Right cardiac atrium (tissue), 5 donors: ENCODE results near the gene CHIA. TPM values are rescaled to one million over a fixed set of nuclear protein-coding genes. Genes with fewer than 3 reads are reported as not detected.

Source experiments
- ATAC-seq, 2 donors: fragments of 200-7000 bp; cut with Tn5 transposase; one replicate each; pipeline versions ENCODE4 v1.8.0 to v1.9.1; 2020; ENCODE audit warnings: moderate library complexity in 2 of 2, mild to moderate bottlenecking in 1 of 2
- DNase-seq, 3 donors: peaks; one replicate each; pipeline ENCODE4 v3.0.0-alpha.2; 2020
- H3K27ac ChIP-seq: one replicate; pipeline ENCODE4 v1.5.1; 2013; ENCODE audit warnings: mild to moderate bottlenecking, low read length, control low read depth, moderate library complexity
- H3K27me3 ChIP-seq: one replicate; pipeline ENCODE4 v1.6.1; 2013; ENCODE audit not compliant: control insufficient read depth, insufficient read depth
- H3K4me1 ChIP-seq: one replicate; pipeline ENCODE4 v1.6.1; 2013; ENCODE audit warnings: low read length; ENCODE audit not compliant: control insufficient read depth, insufficient read depth
- H3K4me3 ChIP-seq: one replicate; pipeline ENCODE4 v1.5.1; 2013; ENCODE audit warnings: low read length, control low read depth
- H3K9me3 ChIP-seq: one replicate; pipeline ENCODE4 v1.6.1; 2013; ENCODE audit warnings: low read length; ENCODE audit not compliant: control insufficient read depth
- WGBS: extraction: QIAGEN DNeasy Blood & Tissue Kit; methylation state at CpG from one replicate; pipeline ENCODE4 v1.1.7; 2013; 5-methylcytosine and 5-hydroxymethylcytosine counted together
- intact Hi-C, 4 donors: fragments of 100-400 bp; cut with DNase I; formaldehyde crosslinking; loops; one replicate each; pipeline versions ENCODE4 v1.11.0 to v1.14.0; 2022 to 2023
- polyA plus RNA-seq: library from polyadenylated mRNA; stranded (reverse); fragments of 200-250 nt; gene quantifications from one replicate; pipeline ENCODE4 v1.2.3, GENCODE V29; 2013
- total RNA-seq, 4 donors: library from RNA; stranded (reverse); fragmentation: NEBNext Ultra II Directional; extraction: Animal tissue kit (Norgen Biotek cat#: 25700); gene quantifications; one replicate each; pipeline ENCODE4 v1.2.1, GENCODE V29; 2021
- donor health status: healthy with polysubstance abuse.
- donor health status: DM: no; HTN: yes; CAD: no.
- donor health status: DM: no; HTN: no; CAD: no.
- donor health status: DM: no; HTN: yes; CAD: no; lungs with severe emphysema.
- donor health status: DM: yes; HTN: yes; CAD: no.

The CHIA gene
- total and polyA plus RNA-seq, 5 donors: 0.09 TPM; not detected in 4

GRCh38 chr1:111364690-111365089, 74.0 kb downstream of the CHIA start:
- Histone ChIP-seq H3K9me3 (no peaks in the 10 kb centered on the region), H3K4me3 (no peak overlapping the region), H3K27ac (no peak overlapping the region), H3K4me1 (no peaks in the 10 kb centered on the region), H3K27me3 (no peaks in the 10 kb centered on the region)
- no peak for ATAC-seq
- 35% methylated on average over 4 of the region's 4 CpGs for WGBS
- DNase-seq: no peak
- intact Hi-C loops: no loop called here

- intact Hi-C loops: no loop called here
- H3K4me1 ChIP-seq: no peaks in the 10 kb centered on the region
- H3K9me3 ChIP-seq: no peaks in the 10 kb centered on the region
- no peak overlapping the region for H3K4me3 ChIP-seq
- DNase-seq: no peak
- WGBS: 48% methylated on average over 1 of the region's 1 CpG
- H3K27me3 ChIP-seq: no peaks in the 10 kb centered on the region
- ATAC-seq: no peak
- H3K27ac ChIP-seq: no peak overlapping the region
Measured at GRCh38 chr1:111366256-111366655, 75.6 kb downstream of the CHIA start.

DNA sequence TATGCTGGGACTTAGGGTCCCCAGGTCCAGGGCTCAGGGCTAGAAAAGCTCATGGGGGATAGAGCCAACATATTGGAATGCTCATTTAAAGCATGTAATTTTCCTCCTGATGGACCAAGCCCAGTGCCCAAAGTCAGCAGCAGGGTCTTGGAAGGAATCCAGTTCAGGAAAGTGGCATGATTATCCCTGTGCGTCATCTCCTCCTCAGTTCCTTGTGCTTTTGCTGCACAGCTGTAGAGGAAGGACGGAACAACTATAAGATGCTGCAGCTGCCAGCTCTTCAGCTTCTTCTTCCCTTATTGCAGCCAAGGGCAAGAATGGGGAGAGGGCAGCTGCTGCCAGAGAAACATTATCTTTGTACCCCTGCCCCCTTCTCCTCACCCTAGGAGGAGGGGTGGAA, 78.5 kb downstream of the CHIA start:
- DNase-seq: no peak
- Histone ChIP-seq H3K9me3 (no peaks in the 10 kb centered on the region), H3K4me1 (no peaks in the 10 kb centered on the region), H3K27ac (no peak overlapping the region), H3K27me3 (no peaks in the 10 kb centered on the region), H3K4me3 (no peak overlapping the region)
- no peak for ATAC-seq
- intact Hi-C loops: no loop called here
- WGBS: 40% methylated on average over 2 of the region's 2 CpGs

DNA sequence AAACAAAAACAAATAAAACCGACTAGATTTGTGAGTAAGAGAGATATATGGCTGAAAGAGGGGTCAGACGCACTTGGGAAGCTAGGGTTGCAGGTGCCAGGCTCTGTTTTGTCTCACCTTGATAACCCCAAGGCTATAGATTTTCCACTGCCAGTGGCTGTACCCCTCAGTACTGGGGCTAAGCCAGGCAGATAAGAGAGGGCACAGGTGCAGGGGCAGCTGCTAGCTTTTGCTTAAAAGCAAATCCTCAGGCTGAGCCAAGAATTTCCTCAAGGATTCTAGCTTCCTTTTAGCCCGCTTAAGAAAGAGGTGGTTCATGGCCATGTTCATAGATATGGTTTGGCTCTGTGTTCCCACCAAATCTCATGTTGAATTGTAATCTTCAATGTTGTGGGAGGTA, 79.0 kb downstream of the CHIA start:
- Histone ChIP-seq H3K4me3 (no peak overlapping the region), H3K27ac (no peak overlapping the region), H3K27me3 (no peaks in the 10 kb centered on the region), H3K9me3 (no peaks in the 10 kb centered on the region), H3K4me1 (no peaks in the 10 kb centered on the region)
- WGBS: 51% methylated on average over 3 of the region's 3 CpGs
- no peak for ATAC-seq
- intact Hi-C loops: no loop called here
- DNase-seq: no peak

Other genes with a start within 250 kb of the CHIA start
- gene DRAM2, start 150.8 kb upstream of the CHIA start, total RNA-seq: 10 to 100 TPM; 37.9 to 48.7 (median 39.4) TPM
- 36.4 TPM for gene DRAM2, start 150.8 kb upstream of the CHIA start, polyA plus RNA-seq
- gene CEPT1, start 150.6 kb upstream of the CHIA start, total RNA-seq: 10 to 100 TPM; 17.8 to 20.2 (median 18.7) TPM
- 8.3 TPM for gene CEPT1, start 150.6 kb upstream of the CHIA start, polyA plus RNA-seq
- gene DENND2D, start 90.2 kb upstream of the CHIA start, total RNA-seq: 1 to 10 TPM; 2.1 to 4.5 (median 4.1) TPM
- gene DENND2D, start 90.2 kb upstream of the CHIA start, polyA plus RNA-seq: 2.1 TPM
- gene CHI3L2, start 63.1 kb upstream of the CHIA start, total RNA-seq: 10 to 100 TPM in 3 of 4 donors, 1 to 10 TPM in 1; 1.2 to 20.7 (median 14.7) TPM
- gene CHI3L2, start 63.1 kb upstream of the CHIA start, polyA plus RNA-seq: 6.2 TPM
- 1 to 10 TPM in 1 of 4 donors, under 1 TPM in 3; 0.44 to 1.1 (median 0.81) TPM for gene OVGP1, start 136.9 kb downstream of the CHIA start, total RNA-seq
- gene OVGP1, start 136.9 kb downstream of the CHIA start, polyA plus RNA-seq: 0.66 TPM
- 10 to 100 TPM; 24.1 to 29.2 (median 27.9) TPM for gene WDR77, start 158.4 kb downstream of the CHIA start, total RNA-seq
- gene WDR77, start 158.4 kb downstream of the CHIA start, polyA plus RNA-seq: 28.2 TPM
- gene ATP5PB, start 158.6 kb downstream of the CHIA start, total RNA-seq: 100 to 1,000 TPM; 433 to 505 (median 493) TPM
- 918 TPM for gene ATP5PB, start 158.6 kb downstream of the CHIA start, polyA plus RNA-seq
- 10 to 100 TPM; 13.0 to 28.1 (median 18.0) TPM for gene C1orf162, start 183.1 kb downstream of the CHIA start, total RNA-seq
- 13.5 TPM for gene C1orf162, start 183.1 kb downstream of the CHIA start, polyA plus RNA-seq
- 10 to 100 TPM in 1 of 4 donors, 1 to 10 TPM in 3; 5.4 to 10.9 (median 9.9) TPM for gene ADORA3, start 212.8 kb downstream of the CHIA start, total RNA-seq
- gene ADORA3, start 212.8 kb downstream of the CHIA start, polyA plus RNA-seq: 2.0 TPM
- 1 to 10 TPM in 3 of 4 donors, under 1 TPM in 1; 0.82 to 9.5 (median 3.7) TPM for gene TMIGD3, start 212.8 kb downstream of the CHIA start, total RNA-seq
- gene TMIGD3, start 212.8 kb downstream of the CHIA start, polyA plus RNA-seq: 2.1 TPM